Stimulated activated naive B cell treated with anti-CD40 and anti-IgM and Interleukin-4, amounts not matched to agents 10 μg/mL and 1 μg/mL and 100 μg/mL, for 72 hours (primary cell): ENCODE measurements around the gene FOXD4.
"Not testable (repeated sequence)": the region's sequence is repeated elsewhere in the genome, so short reads cannot be mapped to it uniquely, and the experiment has no call there.

ENCODE experiments used
- ATAC-seq, 2 donors: fragments of 150-1000 bp; cut with Tn5 transposase; replicated peaks; 2 replicates each; pipeline ENCODE4 v1.10.0; 2021; ENCODE audit warnings: moderate library complexity in 1 of 2
- DNase-seq: peaks from one replicate; pipeline ENCODE4 v3.0.0; 2021
- H3K27ac Mint-ChIP-seq: one replicate; pipeline ENCODE4 v1.8.0; 2022; ENCODE audit warnings: mild to moderate bottlenecking, mixed read lengths
- H3K27me3 Mint-ChIP-seq, 2 donors: one replicate each; pipeline ENCODE4 v1.8.0; 2022; ENCODE audit warnings: mixed read lengths in 2 of 2
- H3K36me3 Mint-ChIP-seq, 2 donors: one replicate each; pipeline ENCODE4 v1.8.0; 2022; ENCODE audit warnings: mixed read lengths in 2 of 2, mild to moderate bottlenecking in 1 of 2
- H3K4me1 Mint-ChIP-seq, 2 donors: one replicate each; pipeline ENCODE4 v1.8.0; 2022; ENCODE audit warnings: mixed read lengths in 2 of 2, mild to moderate bottlenecking in 1 of 2
- H3K4me3 Mint-ChIP-seq, 2 donors: one replicate each; pipeline ENCODE4 v1.8.0; 2022; ENCODE audit warnings: mild to moderate bottlenecking in 2 of 2, mixed read lengths in 2 of 2, moderate library complexity in 1 of 2
- H3K9me3 Mint-ChIP-seq, 2 donors: one replicate each; pipeline ENCODE4 v1.8.0; 2022; ENCODE audit warnings: mixed read lengths in 2 of 2, mild to moderate bottlenecking in 1 of 2

The FOXD4 gene

GRCh38 chr9:76389-76788 lies 41.8 kb downstream of the FOXD4 start:
- not testable (repeated sequence) for H3K4me3 Mint-ChIP-seq, H3K27ac Mint-ChIP-seq, ATAC-seq, H3K9me3 Mint-ChIP-seq, DNase-seq, H3K4me1 Mint-ChIP-seq, H3K36me3 Mint-ChIP-seq
- H3K27me3 Mint-ChIP-seq: peaks cover 4 to 17% of the 10 kb centered on the region in 2 donors

- DNase-seq, H3K27ac Mint-ChIP-seq, ATAC-seq, H3K9me3 Mint-ChIP-seq, H3K36me3 Mint-ChIP-seq, H3K4me1 Mint-ChIP-seq: not testable (repeated sequence)
- Mint-ChIP-seq H3K4me3 (peak overlapping the region; percentile 62 to 66), H3K27me3 (peaks cover 4 to 17% of the 10 kb centered on the region in 2 donors)
These were observed 44.2 kb downstream of the FOXD4 start for GRCh38 chr9:73900-74525.

GRCh38 chr9:73076-73899 lies 44.9 kb downstream of the FOXD4 start:
- DNase-seq, H3K27ac Mint-ChIP-seq, H3K4me1 Mint-ChIP-seq, H3K9me3 Mint-ChIP-seq, H3K36me3 Mint-ChIP-seq: not testable (repeated sequence)
- peak in 1 of 2 donors; percentile 41 for ATAC-seq
- H3K4me3 Mint-ChIP-seq: peak overlapping the region in 1 of 2 donors; percentile 66
- H3K27me3 Mint-ChIP-seq: peaks cover 4 to 17% of the 10 kb centered on the region in 2 donors
